ENCODE data around the gene CYB561A3. TPM values are rescaled to one million over a fixed set of nuclear protein-coding genes. Genes with fewer than 3 reads are reported as not detected.

CYB561A3 gene
- total RNA-seq, 1 experiment from 2014 or later, result 80.3 TPM

GRCh38 chr11:61401573-61401972, 39.9 kb upstream of the CYB561A3 start:
- intact Hi-C loops (cut with micrococcal nuclease; ENCODE audit: unreplicated experiment) (no loop called here), in situ Hi-C loops (cut with HindIII; ENCODE audit: low pct_unique_long_range_greater_than_20kb, low sequenced_read_pairs) (no loop called here)
- H3K36me3 ChIP-seq (ENCODE audit: control insufficient read depth, insufficient read depth, low read length), result peaks cover 23% of the 10 kb centered on the region
- no peak overlapping the region for H3K27ac ChIP-seq (ENCODE audit: low read length)
- no peak for TF ChIP-seq TCF7L2 (IDR thresholded peaks at IDR 0.05; ENCODE audit: low read depth, low read length)
- no peak for TF ChIP-seq REST (IDR thresholded peaks at IDR 0.05; ENCODE audit: insufficient read depth in 1 of 2, low read depth in 2 of 2, low read length in 1 of 2)
- TF ChIP-seq POLR2AphosphoS5 (IDR thresholded peaks at IDR 0.05; ENCODE audit: low read depth, low read length), result no peak
- TF ChIP-seq, protein P1, sequence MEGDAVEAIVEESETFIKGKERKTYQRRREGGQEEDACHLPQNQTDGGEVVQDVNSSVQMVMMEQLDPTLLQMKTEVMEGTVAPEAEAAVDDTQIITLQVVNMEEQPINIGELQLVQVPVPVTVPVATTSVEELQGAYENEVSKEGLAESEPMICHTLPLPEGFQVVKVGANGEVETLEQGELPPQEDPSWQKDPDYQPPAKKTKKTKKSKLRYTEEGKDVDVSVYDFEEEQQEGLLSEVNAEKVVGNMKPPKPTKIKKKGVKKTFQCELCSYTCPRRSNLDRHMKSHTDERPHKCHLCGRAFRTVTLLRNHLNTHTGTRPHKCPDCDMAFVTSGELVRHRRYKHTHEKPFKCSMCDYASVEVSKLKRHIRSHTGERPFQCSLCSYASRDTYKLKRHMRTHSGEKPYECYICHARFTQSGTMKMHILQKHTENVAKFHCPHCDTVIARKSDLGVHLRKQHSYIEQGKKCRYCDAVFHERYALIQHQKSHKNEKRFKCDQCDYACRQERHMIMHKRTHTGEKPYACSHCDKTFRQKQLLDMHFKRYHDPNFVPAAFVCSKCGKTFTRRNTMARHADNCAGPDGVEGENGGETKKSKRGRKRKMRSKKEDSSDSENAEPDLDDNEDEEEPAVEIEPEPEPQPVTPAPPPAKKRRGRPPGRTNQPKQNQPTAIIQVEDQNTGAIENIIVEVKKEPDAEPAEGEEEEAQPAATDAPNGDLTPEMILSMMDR (IDR thresholded peaks at IDR 0.05), result no peak
- no peak for TF ChIP-seq SIN3A (IDR thresholded peaks at IDR 0.05; ENCODE audit: borderline replicate concordance, insufficient read depth, low read depth, low read length)
- no peak for DNase-seq (ENCODE audit: low read depth, low spot score)
- ChIA-PET POLR2A (interaction anchor here (0.6 kb wide), 1 partner anchor 57 kb away, joined by 3 read pairs; no protein-coding TSS in a partner anchor), CTCF (interaction anchor here (0.7 kb wide), 1 partner anchor 16 kb away, joined by 3 read pairs; no protein-coding TSS in a partner anchor)
- BruUV-seq (replicated peaks), result no TSS peak
- H3K4me1 ChIP-seq (ENCODE audit: control insufficient read depth, insufficient read depth, low read length), result no peaks in the 10 kb centered on the region
- H3K27me3 ChIP-seq (ENCODE audit: control insufficient read depth, insufficient read depth, low read length), result no peaks in the 10 kb centered on the region
- H3K9me3 ChIP-seq (ENCODE audit: control insufficient read depth, insufficient read depth, low read depth, low read length), result no peaks in the 10 kb centered on the region
- no peak for ATAC-seq
- no peak overlapping the region for H3K4me3 ChIP-seq (ENCODE audit: low read depth in 2 of 2, low read length in 2 of 2)

- intact Hi-C loops (cut with micrococcal nuclease; ENCODE audit: unreplicated experiment), result no loop called here
- Histone ChIP-seq H3K27ac (ENCODE audit: low read length) (no peak overlapping the region), H3K36me3 (ENCODE audit: control insufficient read depth, insufficient read depth, low read length) (peaks cover 19% of the 10 kb centered on the region), H3K4me3 (ENCODE audit: low read depth in 2 of 2, low read length in 2 of 2) (no peak overlapping the region), H3K4me1 (ENCODE audit: control insufficient read depth, insufficient read depth, low read length) (no peaks in the 10 kb centered on the region), H3K27me3 (ENCODE audit: control insufficient read depth, insufficient read depth, low read length) (no peaks in the 10 kb centered on the region), H3K9me3 (ENCODE audit: control insufficient read depth, insufficient read depth, low read depth, low read length) (no peaks in the 10 kb centered on the region)
- BruUV-seq (replicated peaks), result no TSS peak
- in situ Hi-C loops (cut with HindIII; ENCODE audit: low pct_unique_long_range_greater_than_20kb, low sequenced_read_pairs), result no loop called here
- DNase-seq (ENCODE audit: low read depth, low spot score), result no peak
- peak; percentile 50; the same call in 1 of the 2 replicates for ATAC-seq
- no peak; the same call in 1 of the 2 replicates for TF ChIP-seq POLR2AphosphoS5 (IDR thresholded peaks at IDR 0.05; ENCODE audit: low read depth, low read length)
- TF ChIP-seq, protein P1 (IDR thresholded peaks at IDR 0.05), result no peak
- TF ChIP-seq SIN3A (IDR thresholded peaks at IDR 0.05; ENCODE audit: borderline replicate concordance, insufficient read depth, low read depth, low read length), result no peak
- no peak for TF ChIP-seq TCF7L2 (IDR thresholded peaks at IDR 0.05; ENCODE audit: low read depth, low read length)
- no peak for TF ChIP-seq REST (IDR thresholded peaks at IDR 0.05; ENCODE audit: insufficient read depth in 1 of 2, low read depth in 2 of 2, low read length in 1 of 2)
- ChIA-PET CTCF (interaction anchor here (0.7 kb wide), 1 partner anchor 15 kb away, joined by 3 read pairs; no protein-coding TSS in a partner anchor), POLR2A (interaction anchor here (0.6 kb wide), 1 partner anchor 58 kb away, joined by 3 read pairs; no protein-coding TSS in a partner anchor)
Measured at GRCh38 chr11:61401173-61401572, 39.5 kb upstream of the CYB561A3 start.
